Measurements from ENCODE around the gene SAT2. TPM values are rescaled to one million over a fixed set of nuclear protein-coding genes. Genes with fewer than 3 reads are reported as not detected.
"Not testable (repeated sequence)": the region's sequence is repeated elsewhere in the genome, so short reads cannot be mapped to it uniquely, and the experiment has no call there.

SAT2 gene
- total RNA-seq: 16.8 and 29.6 TPM in 2 replicates

GRCh38 chr17:7627250-7628121 lies at the start of gene SAT2:
Gene SAT2 (minus strand): TSS chr17:7627821. CDS start chr17:7627635, 186 bp downstream.
- peak; percentile 85 for DNase-seq (ENCODE audit: low read depth)

DNA sequence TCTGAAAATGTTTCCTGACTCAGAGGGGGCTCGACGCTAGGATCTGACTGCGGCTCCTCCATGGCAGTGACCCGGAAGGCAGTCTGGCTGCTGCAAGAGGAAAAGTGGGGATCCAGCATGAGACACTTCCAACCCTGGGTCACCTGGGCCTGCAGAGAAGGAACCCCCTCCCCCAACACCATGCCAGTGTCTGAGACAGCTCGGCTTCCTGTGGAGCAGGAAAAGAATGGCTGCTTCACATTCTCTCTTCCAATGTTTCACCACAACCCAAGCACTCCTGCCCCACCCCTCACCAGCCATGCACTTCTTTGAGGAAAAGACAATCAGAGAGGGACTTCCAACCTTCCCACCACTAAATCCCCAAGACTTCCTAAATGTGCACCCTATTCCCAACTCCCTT lies 48.9 kb upstream of the SAT2 start:
- no peak for DNase-seq (ENCODE audit: low read depth)

- no peak for DNase-seq (ENCODE audit: low read depth)
These were observed 47.3 kb upstream of the SAT2 start for GRCh38 chr17:7674934-7675333.

DNA sequence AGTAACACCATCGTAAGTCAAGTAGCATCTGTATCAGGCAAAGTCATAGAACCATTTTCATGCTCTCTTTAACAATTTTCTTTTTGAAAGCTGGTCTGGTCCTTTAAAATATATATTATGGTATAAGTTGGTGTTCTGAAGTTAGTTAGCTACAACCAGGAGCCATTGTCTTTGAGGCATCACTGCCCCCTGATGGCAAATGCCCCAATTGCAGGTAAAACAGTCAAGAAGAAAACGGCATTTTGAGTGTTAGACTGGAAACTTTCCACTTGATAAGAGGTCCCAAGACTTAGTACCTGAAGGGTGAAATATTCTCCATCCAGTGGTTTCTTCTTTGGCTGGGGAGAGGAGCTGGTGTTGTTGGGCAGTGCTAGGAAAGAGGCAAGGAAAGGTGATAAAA lies 45.6 kb upstream of the SAT2 start:
- no peak for DNase-seq (ENCODE audit: low read depth)

- no peak for DNase-seq (ENCODE audit: low read depth)
These were observed 40.9 kb upstream of the SAT2 start for GRCh38 chr17:7668482-7668881.

- DNase-seq (ENCODE audit: low read depth): no peak
These were observed 40.2 kb upstream of the SAT2 start for GRCh38 chr17:7667656-7668406.

GRCh38 chr17:7656958-7657609 lies 29.5 kb upstream of the SAT2 start:
- DNase-seq (ENCODE audit: low read depth): peak; percentile 19

GRCh38 chr17:7655541-7655840 lies 27.9 kb upstream of the SAT2 start:
- DNase-seq (ENCODE audit: low read depth): no peak

- no peak for DNase-seq (ENCODE audit: low read depth)
These were observed 27.4 kb upstream of the SAT2 start for GRCh38 chr17:7654832-7655540.

GRCh38 chr17:7652388-7653356 lies 25.1 kb upstream of the SAT2 start:
- no peak for DNase-seq (ENCODE audit: low read depth)

DNA sequence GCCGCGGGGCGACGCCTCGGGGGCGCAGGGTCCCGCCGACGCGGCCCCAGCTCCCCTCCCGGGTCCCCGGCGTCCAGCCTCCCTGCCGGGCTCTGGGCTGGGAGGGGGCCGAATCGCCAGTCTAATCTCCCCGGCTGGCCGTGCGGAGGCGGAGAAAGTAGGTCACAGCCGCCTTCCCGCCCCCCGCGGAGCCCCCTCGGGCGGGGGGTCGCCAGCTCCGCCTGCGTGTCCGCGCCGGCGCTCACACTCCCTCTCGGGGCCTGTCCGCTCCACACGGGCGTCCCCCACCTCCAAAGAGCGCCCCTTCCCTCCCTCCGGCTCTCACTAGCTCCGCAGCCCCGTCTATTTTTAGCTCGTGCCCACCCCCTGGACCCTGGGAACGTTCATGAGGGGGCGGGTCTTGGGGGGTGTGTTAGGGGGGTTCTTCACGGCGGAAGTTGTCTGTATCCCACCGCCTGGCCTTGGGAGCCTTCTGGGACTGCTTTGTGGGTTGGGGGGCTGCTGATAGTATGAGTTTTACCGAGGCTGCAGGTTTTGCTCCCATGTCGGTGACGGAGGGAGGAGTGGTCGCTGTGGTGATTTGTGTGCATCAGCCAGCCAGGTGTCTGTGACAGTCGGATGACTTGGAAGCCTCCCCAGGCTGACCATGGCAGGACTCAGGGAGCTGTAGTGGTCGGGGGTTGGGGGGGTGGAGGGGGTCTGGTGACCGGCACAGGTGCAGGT lies 24.2 kb upstream of the SAT2 start:
- no peak for DNase-seq (ENCODE audit: low read depth)

DNA sequence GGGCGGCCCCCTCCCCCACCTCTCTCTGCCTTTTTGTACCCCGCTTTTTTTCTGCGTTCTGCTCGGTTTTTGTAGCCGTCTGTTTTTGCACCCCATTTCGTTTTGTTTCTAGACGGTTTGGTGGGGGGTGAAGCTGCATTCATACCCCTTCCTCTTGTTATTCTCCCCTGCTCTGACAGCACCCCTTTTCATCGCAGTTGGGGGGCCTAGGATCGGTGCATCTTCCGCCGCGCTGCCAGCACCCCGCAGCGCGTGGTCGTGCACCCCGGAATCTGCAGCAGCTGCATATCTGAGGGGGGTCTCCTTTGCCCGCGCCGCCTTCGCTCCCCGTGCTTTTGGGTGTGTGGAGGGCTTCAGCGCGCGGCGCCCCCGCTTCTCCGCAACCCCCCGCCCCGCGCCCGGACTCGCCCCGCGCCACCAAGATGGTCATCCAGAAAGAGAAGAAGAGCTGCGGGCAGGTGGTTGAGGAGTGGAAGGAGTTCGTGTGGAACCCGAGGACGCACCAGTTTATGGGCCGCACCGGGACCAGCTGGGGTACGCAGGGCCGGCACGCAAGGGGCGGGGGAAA lies 23.6 kb upstream of the SAT2 start:
- no peak for DNase-seq (ENCODE audit: low read depth)

DNA sequence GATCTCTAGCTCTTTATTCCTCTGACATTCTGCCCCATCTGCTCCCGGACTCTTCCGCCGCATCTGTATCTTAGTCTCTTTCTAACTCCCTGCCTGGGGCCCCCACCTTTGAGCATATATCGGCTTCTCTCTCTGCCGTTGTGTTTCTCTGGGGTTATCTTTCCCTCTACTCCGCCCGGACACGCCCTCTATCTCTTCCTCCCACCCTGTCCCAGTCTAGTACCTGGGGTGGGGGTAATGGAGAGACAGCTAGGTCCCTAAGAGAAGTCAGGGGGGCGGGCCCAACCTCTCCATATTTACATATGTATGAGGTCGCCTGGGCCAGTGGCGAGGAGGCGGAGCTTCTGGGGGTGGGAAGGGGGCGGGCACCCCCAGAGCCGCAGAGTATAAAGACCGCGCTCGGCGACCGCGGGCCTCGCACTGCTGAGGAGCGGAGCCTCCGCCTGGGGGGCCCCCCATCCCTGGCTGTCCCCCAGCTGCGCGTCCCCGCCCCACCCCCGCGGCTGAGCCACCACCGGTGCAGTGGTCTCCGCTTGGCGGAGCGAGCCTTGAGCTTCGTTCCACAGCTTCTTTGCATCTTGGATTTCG lies 23.0 kb upstream of the SAT2 start, which contains the start of gene ATP1B2:
ATP1B2 (plus strand) TSS at position 418 of the 588 bp plus-strand sequence. CDS start 593 bp downstream, outside the sequence.
- no peak for DNase-seq (ENCODE audit: low read depth)

DNA sequence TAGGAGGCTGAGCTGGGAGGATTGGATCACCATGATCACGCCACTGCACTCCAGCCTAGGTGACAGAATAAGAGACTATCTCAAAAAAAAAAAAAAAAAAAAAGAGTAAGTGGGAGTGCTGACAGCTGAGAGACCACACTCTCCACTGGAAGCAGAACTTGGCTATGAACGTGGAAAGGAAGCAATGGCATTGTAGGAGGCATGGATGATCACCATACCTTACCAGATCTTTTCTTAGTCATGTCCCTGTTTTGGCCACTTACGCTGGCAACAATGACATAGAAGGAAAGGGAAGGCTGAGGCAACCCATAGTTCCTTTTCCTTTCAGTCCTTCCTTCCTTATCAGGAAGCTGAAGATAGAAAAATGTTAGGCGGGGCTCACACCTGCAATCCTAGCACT lies 19.4 kb upstream of the SAT2 start:
- no peak for DNase-seq (ENCODE audit: low read depth)

DNA sequence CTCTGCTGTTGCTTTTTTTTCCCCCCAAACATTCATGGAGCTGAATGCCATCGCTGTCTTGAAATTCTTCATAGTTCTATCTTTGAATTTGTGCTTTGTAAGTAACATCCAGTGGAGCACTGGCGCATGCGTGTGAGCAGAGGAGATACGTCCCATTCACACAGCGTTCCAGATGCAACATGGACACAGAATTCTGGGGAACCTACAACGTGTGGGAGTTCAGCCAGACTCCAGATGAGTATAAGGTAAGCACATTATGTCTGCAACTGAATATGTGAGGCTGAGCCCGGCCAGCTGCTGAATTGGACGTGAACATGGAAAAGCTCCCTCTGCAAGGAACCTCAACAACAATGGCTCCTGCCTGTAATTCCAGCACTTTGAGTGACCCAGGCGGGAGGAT lies 18.8 kb upstream of the SAT2 start:
- no peak for DNase-seq (ENCODE audit: low read depth)

DNA sequence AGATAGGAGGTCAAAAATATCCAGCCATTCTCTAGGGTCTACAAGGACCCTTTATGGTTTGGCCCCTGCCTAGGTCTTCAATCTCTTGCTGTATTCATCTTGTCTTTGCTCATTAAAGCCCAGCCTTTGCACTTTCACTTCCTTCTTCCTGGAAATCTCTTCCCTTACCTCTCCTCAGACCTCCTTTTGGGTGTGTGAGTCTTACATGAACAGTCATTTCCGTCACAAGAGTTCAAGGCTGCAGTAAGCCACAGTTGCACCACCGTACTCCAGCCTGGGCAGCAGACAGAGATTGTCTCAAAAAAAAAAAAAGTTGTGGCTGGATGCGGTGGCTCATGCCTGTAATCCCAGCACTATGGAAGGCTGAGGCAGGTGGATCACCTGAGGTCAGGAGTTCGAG lies 17.2 kb upstream of the SAT2 start:
- DNase-seq (ENCODE audit: low read depth): no peak

- DNase-seq (ENCODE audit: low read depth): not testable (repeated sequence)
These were observed 14.0 kb upstream of the SAT2 start for GRCh38 chr17:7641635-7642034.

DNA sequence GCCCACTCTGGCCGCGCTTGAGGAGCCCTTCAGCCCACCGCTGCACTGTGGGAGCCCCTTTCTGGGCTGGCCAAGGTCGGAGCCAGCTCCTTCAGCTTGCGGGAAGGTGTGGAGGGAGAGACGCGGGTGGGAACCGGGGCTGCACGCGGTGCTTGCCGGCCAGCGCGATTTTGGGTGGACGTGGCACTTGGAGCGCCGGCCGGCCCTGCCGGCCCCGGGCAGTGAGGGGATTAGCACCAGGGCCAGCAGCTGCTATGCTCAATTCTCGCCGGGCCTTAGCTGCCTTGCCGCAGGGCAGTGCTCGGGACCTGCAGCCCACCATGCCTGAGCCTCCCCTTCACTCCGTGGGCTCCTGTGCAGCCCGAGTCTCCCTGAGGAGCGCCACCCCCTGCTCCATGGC lies 13.2 kb upstream of the SAT2 start:
- no peak for DNase-seq (ENCODE audit: low read depth)

DNA sequence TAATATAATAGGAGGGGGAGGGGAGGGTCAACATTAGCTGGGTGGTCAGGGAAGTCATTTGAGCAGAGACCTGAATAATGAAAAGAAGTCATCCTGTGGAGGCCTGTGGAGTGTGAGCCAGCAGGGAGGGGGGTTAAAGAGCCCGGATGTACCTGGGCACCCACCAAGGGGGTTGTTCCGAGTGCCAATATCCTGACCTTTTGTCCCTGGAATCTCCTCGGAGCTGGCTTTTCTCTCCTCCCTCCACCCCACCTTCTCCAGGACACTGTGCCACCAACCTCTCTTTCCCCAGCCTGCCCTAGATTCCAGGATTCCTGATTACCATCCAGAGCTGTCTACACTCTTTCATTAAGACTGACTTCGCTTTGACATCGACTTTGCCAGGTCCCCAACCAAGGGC lies 8.5 kb upstream of the SAT2 start:
- DNase-seq (ENCODE audit: low read depth): no peak

Measured in renal cortical epithelial cell (primary cell).